Activated B cell treated with CpG ODN at 0.5 μM for 24 hours (primary cell): ENCODE results near the gene SEC61B. TPM values are rescaled to one million over a fixed set of nuclear protein-coding genes. Genes with fewer than 3 reads are reported as not detected.
"Not testable (repeated sequence)": the region's sequence is repeated elsewhere in the genome, so short reads cannot be mapped to it uniquely, and the experiment has no call there.

ENCODE experiments used
- ATAC-seq: fragments of 200-7000 bp; cut with Tn5 transposase; one replicate; pipeline ENCODE4 v1.10.0; 2021; ENCODE audit warnings: low read depth, mild to moderate bottlenecking, moderate library complexity
- CTCF ChIA-PET: fragments of 350-600 bp; sonication (Branson Sonifier 250); formaldehyde crosslinking; loops from one replicate; lab custom pipeline; 2021; ENCODE audit warnings: antibody characterized with exemption; lab: Charles Lee
- POLR2A ChIA-PET: fragments of 350-600 bp; sonication (Branson Sonifier 250); formaldehyde crosslinking; loops from one replicate; lab custom pipeline; 2021; ENCODE audit warnings: antibody characterized with exemption; lab: Charles Lee
- DNase-seq: peaks from one replicate; pipeline ENCODE4 v3.0.0; 2022
- H3K27ac Mint-ChIP-seq: one replicate; pipeline ENCODE4 v1.8.0; 2020; ENCODE audit warnings: mixed read lengths
- H3K27me3 Mint-ChIP-seq: one replicate; pipeline ENCODE4 v1.8.0; 2021; ENCODE audit warnings: mixed read lengths
- H3K36me3 Mint-ChIP-seq: one replicate; pipeline ENCODE4 v1.8.0; 2021; ENCODE audit warnings: low read depth, mixed read lengths
- H3K4me1 Mint-ChIP-seq: one replicate; pipeline ENCODE4 v1.8.0; 2021; ENCODE audit warnings: mixed read lengths
- H3K4me3 Mint-ChIP-seq: one replicate; pipeline ENCODE4 v1.8.0; 2020; ENCODE audit warnings: mild to moderate bottlenecking, mixed read lengths
- H3K9me3 Mint-ChIP-seq: one replicate; pipeline ENCODE4 v1.8.0; 2020; ENCODE audit warnings: mixed read lengths
- CTCF ChIP-seq: fragments of 200-600 bp; IDR thresholded peaks from one replicate; pipeline ENCODE4 v1.8.0; 2022; ENCODE audit warnings: antibody characterized with exemption, mild to moderate bottlenecking
- intact Hi-C: fragments of 100-400 bp; cut with micrococcal nuclease; formaldehyde crosslinking; loops from one replicate; pipeline ENCODE4 v1.15.1; 2024
- total RNA-seq: library from RNA; stranded (reverse); gene quantifications from 2 replicates; pipeline ENCODE4 v1.2.3, GENCODE V29; 2022

The SEC61B gene
- total RNA-seq, 1 donor from 2014 or later: 200 TPM

- H3K36me3 Mint-ChIP-seq: peaks cover 38% of the 10 kb centered on the region
- no peaks in the 10 kb centered on the region for H3K27me3 Mint-ChIP-seq
- intact Hi-C loops: loop anchor here (1.0 to 5.0 kb wide), 12 partner anchors 9 to 861 kb away; partner anchors contain the start of genes ERP44, INVS and SEC61B
- H3K4me3 Mint-ChIP-seq: peak overlapping the region; percentile 75
- ChIA-PET CTCF (interaction anchor here (0.9 to 7.2 kb wide), 4 partner anchors 29 to 776 kb away, joined by 3 to 89 read pairs (median 38); no protein-coding TSS in a partner anchor), POLR2A (interaction anchor here (0.7 to 6.9 kb wide), 13 partner anchors 10 to 585 kb away, joined by 3 to 103 read pairs (median 7); partner anchors contain the start of genes ALG2, NR4A3 and SEC61B)
- peak overlapping the region; percentile 99 for H3K27ac Mint-ChIP-seq
- DNase-seq (peak; percentile 59), ATAC-seq (peak; percentile 88)
- no peaks in the 10 kb centered on the region for H3K9me3 Mint-ChIP-seq
- TF ChIP-seq CTCF: no peak
- peaks cover 72% of the 10 kb centered on the region for H3K4me1 Mint-ChIP-seq
These were observed 14.0 kb downstream of the SEC61B start for GRCh38 chr9:99235926-99236634.

GRCh38 chr9:99237356-99237755 lies 15.3 kb downstream of the SEC61B start:
- H3K9me3 Mint-ChIP-seq: no peaks in the 10 kb centered on the region
- H3K4me1 Mint-ChIP-seq: peaks cover 63% of the 10 kb centered on the region
- POLR2A ChIA-PET: interaction anchor here (0.9 to 6.9 kb wide), 5 partner anchors 14 to 586 kb away, joined by 3 to 103 read pairs (median 25); partner anchors contain the start of genes ALG2, NR4A3 and SEC61B
- peaks cover 28% of the 10 kb centered on the region for H3K36me3 Mint-ChIP-seq
- no peak for DNase-seq
- no peaks in the 10 kb centered on the region for H3K27me3 Mint-ChIP-seq
- H3K27ac Mint-ChIP-seq: peak overlapping the region; percentile 99
- intact Hi-C loops: loop anchor here (2.0 to 5.0 kb wide), 3 partner anchors 275 to 860 kb away; partner anchors contain the start of genes ERP44 and INVS
- ATAC-seq: no peak
- CTCF ChIA-PET: no interaction called here
- H3K4me3 Mint-ChIP-seq: no peak overlapping the region
- TF ChIP-seq CTCF: no peak

GRCh38 chr9:99237849-99238248 lies 15.8 kb downstream of the SEC61B start:
- H3K4me1 Mint-ChIP-seq: peaks cover 67% of the 10 kb centered on the region
- H3K27me3 Mint-ChIP-seq, H3K9me3 Mint-ChIP-seq, ATAC-seq, H3K4me3 Mint-ChIP-seq, DNase-seq, CTCF ChIA-PET: not testable (repeated sequence)
- POLR2A ChIA-PET: interaction anchor here (0.9 to 5.1 kb wide), 3 partner anchors 16 to 28 kb away, joined by 3 to 27 read pairs (median 4); no protein-coding TSS in a partner anchor
- intact Hi-C loops: loop anchor here (2.0 to 5.0 kb wide), 3 partner anchors 274 to 859 kb away; partner anchors contain the start of genes ERP44 and INVS
- H3K36me3 Mint-ChIP-seq: peaks cover 23% of the 10 kb centered on the region
- H3K27ac Mint-ChIP-seq: peak overlapping the region; percentile 99

- H3K27ac Mint-ChIP-seq: peak overlapping the region; percentile 99
- intact Hi-C loops: loop anchor here (5.0 kb wide), 2 partner anchors 274 to 859 kb away; partner anchors contain the start of genes ERP44 and INVS
- no peak overlapping the region for H3K4me3 Mint-ChIP-seq
- H3K4me1 Mint-ChIP-seq: peaks cover 70% of the 10 kb centered on the region
- TF ChIP-seq CTCF: no peak
- DNase-seq: no peak
- ChIA-PET POLR2A (interaction anchor here (0.9 to 5.1 kb wide), 3 partner anchors 15 to 28 kb away, joined by 3 to 27 read pairs (median 4); no protein-coding TSS in a partner anchor), CTCF (no interaction called here)
- ATAC-seq: no peak
- H3K9me3 Mint-ChIP-seq: no peaks in the 10 kb centered on the region
- H3K27me3 Mint-ChIP-seq: no peaks in the 10 kb centered on the region
- H3K36me3 Mint-ChIP-seq: peaks cover 18% of the 10 kb centered on the region
These were observed 16.2 kb downstream of the SEC61B start for GRCh38 chr9:99238331-99238730.

GRCh38 chr9:99239341-99240060 lies 17.4 kb downstream of the SEC61B start:
- intact Hi-C loops: loop anchor here (5.0 kb wide), 2 partner anchors 273 to 858 kb away; partner anchors contain the start of genes ERP44 and INVS
- H3K27me3 Mint-ChIP-seq: no peaks in the 10 kb centered on the region

More at GRCh38 chr9:99239341-99240060, 17.4 kb downstream of the SEC61B start:
- no peak for TF ChIP-seq CTCF
- Mint-ChIP-seq H3K36me3 (peaks cover 13% of the 10 kb centered on the region), H3K4me3 (no peak overlapping the region), H3K27ac (peak overlapping the region; percentile 59), H3K4me1 (peaks cover 70% of the 10 kb centered on the region), H3K9me3 (no peaks in the 10 kb centered on the region)
- POLR2A ChIA-PET: interaction anchor here (1.1 to 2.5 kb wide), 2 partner anchors 13 to 15 kb away, joined by 7 to 11 read pairs; no protein-coding TSS in a partner anchor
- ATAC-seq (no peak), DNase-seq (no peak)
- CTCF ChIA-PET: interaction anchor here (2.7 kb wide), 1 partner anchor 7 kb away, joined by 19 read pairs; no protein-coding TSS in a partner anchor
